Upper lobe of left lung (tissue), 6 donors: ENCODE measurements around the gene SETBP1. TPM values are rescaled to one million over a fixed set of nuclear protein-coding genes. Genes with fewer than 3 reads are reported as not detected.

ENCODE experiments used
- ATAC-seq, 2 donors: fragments of 200-7000 bp; cut with Tn5 transposase; one replicate each; pipeline ENCODE4 v1.9.1; 2022; ENCODE audit warnings: mild to moderate bottlenecking in 2 of 2, moderate library complexity in 2 of 2; ENCODE audit not compliant: low FRiP score in 2 of 2
- DNase-seq, 2 donors: peaks; one replicate each; pipeline ENCODE4 v3.0.0-alpha.2; 2019 to 2020
- H3K27ac ChIP-seq, 4 donors: fragments of 200-600 bp; sonication (generic); one replicate each; pipeline ENCODE4 v1.5.1; 2016 to 2019
- H3K27me3 ChIP-seq, 4 donors: fragments of 200-600 bp; sonication (generic); one replicate each; pipeline ENCODE4 v1.5.1; 2017 to 2019
- H3K36me3 ChIP-seq, 4 donors: fragments of 200-600 bp; sonication (generic); one replicate each; pipeline ENCODE4 v1.5.1; 2016 to 2019
- H3K4me1 ChIP-seq, 4 donors: fragments of 200-600 bp; sonication (generic); one replicate each; pipeline ENCODE4 v1.5.1; 2018 to 2019
- H3K4me3 ChIP-seq, 4 donors: fragments of 200-600 bp; sonication (generic); one replicate each; pipeline ENCODE4 v1.5.1; 2017 to 2019; ENCODE audit warnings: mild to moderate bottlenecking in 2 of 4, moderate library complexity in 1 of 4
- H3K9me3 ChIP-seq, 4 donors: fragments of 200-600 bp; sonication (generic); one replicate each; pipeline ENCODE4 v1.5.1; 2018 to 2019
- EP300 ChIP-seq, 4 donors: sonication (generic); formaldehyde crosslinking; IDR thresholded peaks; one replicate each; pipeline ENCODE4 v1.5.1; 2017; ENCODE audit warnings: antibody characterized with exemption in 4 of 4, control low read depth in 2 of 4
- POLR2A ChIP-seq, 4 donors: fragments of 450-650 bp; IDR thresholded peaks; one replicate each; pipeline ENCODE4 v1.5.1; 2016 to 2017; ENCODE audit warnings: antibody characterized with exemption in 4 of 4, mild to moderate bottlenecking in 2 of 4
- POLR2AphosphoS5 ChIP-seq, 2 donors: sonication (generic); formaldehyde crosslinking; IDR thresholded peaks; one replicate each; pipeline ENCODE4 v1.5.1; 2017; ENCODE audit warnings: antibody characterized with exemption in 2 of 2
- WGBS, 2 donors: methylation state at CpG; one replicate each; pipeline ENCODE4 v1.1.5; 2017 to 2018; 5-methylcytosine and 5-hydroxymethylcytosine counted together
- total RNA-seq, 6 donors: library from RNA; depleted of rRNA in 4 of 6; stranded (reverse); fragments of >200 nt in 4 of 6; gene quantifications; one replicate each; pipeline versions ENCODE4 v1.1.0 to v1.2.1, GENCODE V29; 2016 to 2021
- TF ChIP-seq, protein P1 (sequence below), 6 experiments: fragments of 450-650 bp in 4 of 6; fragments of 200-600 bp in 2 of 6; sonication (generic) in 2 of 6; IDR thresholded peaks; one replicate each; pipeline ENCODE4 v1.5.1; 2016 to 2019; ENCODE audit warnings: antibody characterized with exemption in 6 of 6
- donor health status: DM: no; HTN: no; CAD: no; lungs with moderate emphysema.
- donor health status: DM: no; HTN: yes; CAD: no; lungs with severe emphysema.

Gene SETBP1
- total RNA-seq, 6 donors from 2014 or later = 11.7 to 38.8 (median 16.6) TPM

DNA sequence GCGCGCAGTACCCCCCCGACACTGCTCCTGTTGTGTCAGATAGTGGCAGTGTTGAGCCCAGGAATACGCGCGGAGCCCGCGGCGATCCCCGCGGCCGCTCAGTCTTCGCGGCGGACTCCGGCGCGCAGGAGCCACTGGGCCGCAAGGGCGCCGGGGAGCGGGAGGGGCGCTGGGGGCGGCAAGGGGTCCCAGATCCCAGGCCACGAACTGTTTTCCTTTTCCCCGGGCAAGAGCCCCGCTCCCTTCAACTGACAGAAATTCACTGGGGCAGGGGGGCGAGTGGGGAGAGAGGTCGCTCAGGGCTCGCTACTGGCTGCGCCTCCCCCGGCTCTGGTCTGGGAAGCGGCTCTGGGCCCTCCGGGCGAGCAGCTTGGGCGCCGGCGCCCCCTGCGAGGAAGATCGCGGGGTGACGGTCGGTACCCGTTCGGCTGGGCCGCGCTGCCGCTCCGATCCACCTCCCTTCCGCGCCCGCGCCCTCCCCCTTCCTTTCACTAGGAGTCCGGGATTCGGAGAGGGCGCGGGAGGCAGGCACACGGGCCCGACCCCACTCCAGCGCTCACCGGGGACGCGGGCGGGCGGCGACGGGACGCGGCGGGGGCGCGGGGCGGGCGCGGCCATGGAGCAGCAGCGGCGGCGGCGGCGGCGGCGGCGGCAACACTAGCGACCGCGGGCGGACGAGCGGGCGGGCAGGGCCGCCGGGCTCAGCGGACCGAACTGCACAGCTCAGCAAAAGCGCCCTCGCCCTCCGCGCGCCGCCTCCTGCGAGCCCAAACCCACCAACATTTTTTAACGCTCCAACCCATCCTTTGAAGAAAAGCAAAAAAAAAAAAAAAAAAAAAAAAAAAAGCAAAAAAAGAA, 1.4 kb upstream of the SETBP1 start:
- peak; percentile 92 to 97 for ATAC-seq
- peak; percentile 87 to 94 for DNase-seq
- H3K4me3 ChIP-seq = peak overlapping the region; percentile 71 to 88 (median 74)
- H3K27me3 ChIP-seq = peaks cover 0 to 5% (median 0%) of the 10 kb centered on the region in 4 donors
- no peaks in the 10 kb centered on the region for H3K9me3 ChIP-seq
- peak overlapping the region; percentile 95 to 97 (median 95) for H3K27ac ChIP-seq
- WGBS, 2 donors = 0 to 1% methylated on average over 22 to 84 of the region's 102 CpGs
- no peaks in the 10 kb centered on the region for H3K36me3 ChIP-seq
- TF ChIP-seq, protein P1, sequence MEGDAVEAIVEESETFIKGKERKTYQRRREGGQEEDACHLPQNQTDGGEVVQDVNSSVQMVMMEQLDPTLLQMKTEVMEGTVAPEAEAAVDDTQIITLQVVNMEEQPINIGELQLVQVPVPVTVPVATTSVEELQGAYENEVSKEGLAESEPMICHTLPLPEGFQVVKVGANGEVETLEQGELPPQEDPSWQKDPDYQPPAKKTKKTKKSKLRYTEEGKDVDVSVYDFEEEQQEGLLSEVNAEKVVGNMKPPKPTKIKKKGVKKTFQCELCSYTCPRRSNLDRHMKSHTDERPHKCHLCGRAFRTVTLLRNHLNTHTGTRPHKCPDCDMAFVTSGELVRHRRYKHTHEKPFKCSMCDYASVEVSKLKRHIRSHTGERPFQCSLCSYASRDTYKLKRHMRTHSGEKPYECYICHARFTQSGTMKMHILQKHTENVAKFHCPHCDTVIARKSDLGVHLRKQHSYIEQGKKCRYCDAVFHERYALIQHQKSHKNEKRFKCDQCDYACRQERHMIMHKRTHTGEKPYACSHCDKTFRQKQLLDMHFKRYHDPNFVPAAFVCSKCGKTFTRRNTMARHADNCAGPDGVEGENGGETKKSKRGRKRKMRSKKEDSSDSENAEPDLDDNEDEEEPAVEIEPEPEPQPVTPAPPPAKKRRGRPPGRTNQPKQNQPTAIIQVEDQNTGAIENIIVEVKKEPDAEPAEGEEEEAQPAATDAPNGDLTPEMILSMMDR (IDR thresholded peaks at IDR 0.05) = peak; percentile 52 to 75 (median 68)
- TF ChIP-seq POLR2A (IDR thresholded peaks at IDR 0.05) = peak in 3 of 4 donors; percentile 54 to 80 (median 70)
- TF ChIP-seq EP300 (IDR thresholded peaks at IDR 0.05) = peak in 1 of 4 donors; percentile 4
- TF ChIP-seq POLR2AphosphoS5 (IDR thresholded peaks at IDR 0.05) = peak; percentile 76 to 86
- H3K4me1 ChIP-seq = peaks cover 3 to 37% (median 24%) of the 10 kb centered on the region in 4 donors

DNA sequence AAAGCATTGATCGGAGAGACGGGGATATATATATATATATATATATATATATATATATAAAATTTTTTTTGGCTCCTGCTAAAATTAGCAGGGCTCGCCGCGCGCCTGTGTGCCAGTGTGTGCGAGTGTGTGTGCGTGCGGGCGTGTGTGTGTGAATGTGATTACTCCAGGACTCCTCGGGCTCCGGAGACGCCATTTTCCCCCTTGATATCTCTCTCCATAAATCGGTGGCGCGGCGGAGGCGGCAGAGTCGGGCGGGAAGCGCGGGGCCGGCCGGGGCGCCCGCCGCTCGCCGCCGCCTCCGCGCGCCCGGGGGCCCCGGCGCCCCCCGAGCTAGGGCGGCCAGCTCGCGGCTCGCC, 795 bp upstream of the SETBP1 start:
- 0% methylated on average over 13 to 36 of the region's 41 CpGs for WGBS, 2 donors

DNA sequence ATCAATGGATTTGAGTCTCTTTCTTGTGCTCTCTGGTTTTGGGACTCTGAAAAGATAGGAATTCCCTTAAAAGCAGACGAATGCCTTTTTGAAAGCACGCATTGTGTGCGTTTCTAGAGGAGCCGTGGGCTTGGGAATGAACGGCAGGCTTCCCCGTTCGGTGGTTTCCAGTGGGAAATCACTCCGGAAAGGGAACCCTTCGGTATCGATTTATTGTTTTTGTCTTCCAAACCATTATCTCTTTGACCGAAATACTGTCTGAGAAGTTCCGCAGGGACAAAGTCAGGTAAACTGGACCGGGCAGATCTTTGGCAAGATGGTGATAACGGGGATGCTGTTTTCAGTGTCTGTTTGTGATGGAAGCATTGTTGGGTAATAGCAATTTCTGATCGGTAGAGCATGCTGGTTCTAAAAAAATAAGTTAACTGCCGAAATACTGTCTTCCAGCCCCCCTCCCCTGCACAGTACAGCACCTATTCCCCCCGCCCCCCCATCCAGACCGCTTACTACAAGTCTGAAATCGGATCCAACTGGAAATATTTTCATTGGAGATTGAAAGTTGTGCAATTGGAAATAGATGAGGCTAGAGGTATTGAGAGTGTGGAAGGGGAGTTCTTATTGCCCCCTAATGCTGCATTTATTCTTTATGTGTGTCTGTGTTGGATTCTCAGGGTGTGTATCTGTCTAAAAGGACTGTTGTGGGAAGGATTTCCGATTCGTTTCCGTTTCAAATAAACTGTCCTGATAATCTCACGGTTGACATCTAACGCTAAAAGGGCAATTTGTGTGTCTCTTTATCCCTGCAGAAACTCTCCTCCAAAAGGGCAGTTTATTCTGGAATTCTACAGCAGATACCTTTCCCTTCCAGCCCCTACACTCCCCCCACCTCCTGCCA, 635 bp downstream of the SETBP1 start:
- Histone ChIP-seq H3K4me3 (peak overlapping the region; percentile 67 to 88 (median 74)), H3K27me3 (peaks cover 0 to 5% (median 0%) of the 10 kb centered on the region in 4 donors), H3K27ac (peak overlapping the region; percentile 87 to 97 (median 95)), H3K36me3 (no peaks in the 10 kb centered on the region), H3K9me3 (no peaks in the 10 kb centered on the region), H3K4me1 (peaks cover 3 to 37% (median 24%) of the 10 kb centered on the region in 4 donors)
- 7 to 11% methylated on average over 24 of the region's 24 CpGs for WGBS, 2 donors
- TF ChIP-seq POLR2A (IDR thresholded peaks at IDR 0.05) (no peak), EP300 (IDR thresholded peaks at IDR 0.05) (no peak), POLR2AphosphoS5 (IDR thresholded peaks at IDR 0.05) (no peak)
- TF ChIP-seq, protein P1 (IDR thresholded peaks at IDR 0.05) = no peak
- no peak for DNase-seq
- no peak for ATAC-seq

More for the DNA sequence above, 795 bp upstream of the SETBP1 start:
- Histone ChIP-seq H3K27me3 (peaks cover 0 to 5% (median 0%) of the 10 kb centered on the region in 4 donors), H3K4me1 (peaks cover 3 to 37% (median 24%) of the 10 kb centered on the region in 4 donors), H3K4me3 (peak overlapping the region in 3 of 4 donors; percentile 71 to 88 (median 77)), H3K9me3 (no peaks in the 10 kb centered on the region), H3K27ac (peak overlapping the region; percentile 87 to 97 (median 95)), H3K36me3 (no peaks in the 10 kb centered on the region)
- DNase-seq (peak; percentile 35 to 88), ATAC-seq (no peak)
- TF ChIP-seq POLR2A (IDR thresholded peaks at IDR 0.05) (no peak), POLR2AphosphoS5 (IDR thresholded peaks at IDR 0.05) (no peak), EP300 (IDR thresholded peaks at IDR 0.05) (no peak)
- TF ChIP-seq, protein P1 (IDR thresholded peaks at IDR 0.05) = no peak

DNA sequence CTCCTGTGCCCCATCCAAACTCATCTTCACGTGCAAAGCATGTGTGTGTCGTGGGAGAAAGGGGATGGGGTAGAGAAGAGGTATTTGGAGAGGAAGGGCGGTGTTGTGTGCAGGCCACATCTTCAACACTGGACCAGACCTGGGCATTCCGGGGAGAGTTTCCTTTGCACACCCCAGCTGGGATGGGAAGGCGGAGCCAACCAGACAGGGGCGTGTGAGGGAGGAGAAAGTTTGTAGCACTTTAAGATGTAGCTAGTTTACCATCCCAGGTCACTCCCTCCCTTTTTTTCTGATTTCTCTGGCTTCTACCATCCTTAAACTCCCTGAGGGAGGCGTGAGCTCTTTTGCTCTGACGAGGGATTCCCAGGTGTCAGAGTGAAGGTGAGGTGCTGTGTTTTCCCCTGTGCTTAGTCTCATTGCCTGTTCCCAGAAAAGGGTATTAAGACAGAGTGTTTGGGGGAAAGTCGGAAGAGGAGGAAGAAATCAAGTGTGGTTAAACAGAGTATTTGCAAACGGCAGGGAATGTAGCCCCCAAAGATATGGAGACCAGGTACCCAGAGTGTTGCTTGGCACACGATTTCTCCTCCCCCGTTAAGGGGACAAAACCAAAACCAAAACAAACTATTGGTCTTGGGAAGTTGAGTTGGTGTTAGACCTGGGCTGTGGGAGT, 1.6 kb downstream of the SETBP1 start:
- H3K4me3 ChIP-seq = peak overlapping the region in 3 of 4 donors; percentile 71 to 88 (median 77)
- ATAC-seq (no peak), DNase-seq (no peak)
- H3K4me1 ChIP-seq = peaks cover 3 to 37% (median 24%) of the 10 kb centered on the region in 4 donors
- H3K27ac ChIP-seq = peak overlapping the region in 3 of 4 donors; percentile 87 to 97 (median 95)
- TF ChIP-seq EP300 (IDR thresholded peaks at IDR 0.05) (no peak), POLR2A (IDR thresholded peaks at IDR 0.05) (no peak), POLR2AphosphoS5 (IDR thresholded peaks at IDR 0.05) (no peak)
- TF ChIP-seq, protein P1 (IDR thresholded peaks at IDR 0.05) = no peak
- no peaks in the 10 kb centered on the region for H3K9me3 ChIP-seq
- WGBS, 2 donors = 53% methylated on average over 12 of the region's 12 CpGs
- H3K36me3 ChIP-seq = no peaks in the 10 kb centered on the region
- peaks cover 0 to 5% (median 0%) of the 10 kb centered on the region in 4 donors for H3K27me3 ChIP-seq
